Measurements from ENCODE around the gene TAS1R1.

- TF ChIP-seq CTCF (IDR thresholded peaks at IDR 0.05) (no peak), POLR2A (IDR thresholded peaks at IDR 0.05) (no peak)
Measured at GRCh38 chr1:6581561-6582305, 26.6 kb downstream of the TAS1R1 start.

All from right lobe of liver (tissue), 4 donors.